GM21786 (cell line): ENCODE measurements around the gene RFTN1.
A peak's percentile ranks its signal among the peaks of the same experiment; 100 is the strongest.

Experiments
- ATAC-seq: cut with Tn5 transposase; IDR thresholded peaks from one replicate; pipeline ENCODE4 v1.9.1; 2021; ENCODE audit not compliant: unreplicated experiment

The RFTN1 gene

GRCh38 chr3:16412192-16412800 lies 101.2 kb downstream of the RFTN1 start:
- peak; percentile 38 for ATAC-seq

GRCh38 chr3:16411441-16411840 lies 102.1 kb downstream of the RFTN1 start:
- ATAC-seq: no peak

DNA sequence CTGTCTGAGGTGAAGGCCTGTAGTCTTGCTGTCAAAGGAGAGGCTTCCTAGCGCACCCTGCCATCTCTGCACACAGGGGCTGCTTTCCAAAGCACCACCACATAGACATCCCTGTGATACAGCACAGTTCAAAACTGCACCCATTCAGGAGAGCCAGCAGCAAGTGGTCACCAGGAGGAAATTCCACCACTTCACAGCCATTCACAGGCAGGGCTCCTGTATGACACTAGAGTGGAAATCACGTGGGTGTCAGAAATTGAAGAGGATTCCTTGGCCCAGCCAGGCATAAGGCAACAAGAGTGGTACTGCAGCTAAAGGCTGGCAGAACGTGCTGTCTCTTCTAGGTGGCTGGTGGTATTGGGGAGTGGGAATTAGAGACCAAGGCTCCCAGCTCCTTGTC lies 102.8 kb downstream of the RFTN1 start:
- ATAC-seq: no peak

DNA sequence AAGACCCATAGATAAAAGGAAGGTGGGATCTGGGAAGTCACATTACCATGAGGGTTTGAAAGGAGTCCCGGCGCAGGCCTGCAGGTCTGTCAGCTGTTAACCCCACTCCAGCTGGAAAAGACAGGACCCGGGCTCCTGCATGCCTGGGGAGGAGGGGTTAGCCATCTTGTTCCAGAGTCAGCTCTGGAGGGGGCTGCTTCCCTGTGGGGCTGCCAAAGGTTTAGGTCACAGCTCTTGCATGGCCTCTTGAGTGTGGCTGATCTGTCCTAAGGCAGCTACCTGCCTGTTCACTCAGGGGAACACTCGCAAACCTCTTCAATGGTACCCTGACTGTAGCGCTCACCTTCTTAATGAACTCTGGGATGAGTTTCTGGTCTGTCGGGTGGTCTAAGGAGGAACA lies 104.5 kb downstream of the RFTN1 start:
- ATAC-seq: no peak

DNA sequence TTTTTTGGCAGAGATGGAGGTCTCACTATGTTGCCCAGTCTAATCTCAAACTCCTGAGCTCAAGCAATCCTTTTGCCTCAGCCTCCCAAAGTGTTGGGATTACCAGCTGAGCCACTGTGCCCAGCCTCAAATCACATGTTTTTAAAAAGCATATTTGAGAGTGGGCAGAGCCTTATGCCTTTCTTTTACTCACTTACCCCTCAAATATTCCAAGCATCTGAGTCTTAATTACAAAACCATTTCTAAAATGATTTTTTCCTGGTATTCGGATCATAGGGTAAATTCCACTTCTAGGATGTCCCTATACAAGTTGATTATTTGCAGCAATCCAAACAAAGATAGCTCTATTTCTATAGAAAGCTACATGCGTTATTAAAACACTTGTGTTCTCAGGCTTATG lies 106.1 kb downstream of the RFTN1 start:
- ATAC-seq: no peak

DNA sequence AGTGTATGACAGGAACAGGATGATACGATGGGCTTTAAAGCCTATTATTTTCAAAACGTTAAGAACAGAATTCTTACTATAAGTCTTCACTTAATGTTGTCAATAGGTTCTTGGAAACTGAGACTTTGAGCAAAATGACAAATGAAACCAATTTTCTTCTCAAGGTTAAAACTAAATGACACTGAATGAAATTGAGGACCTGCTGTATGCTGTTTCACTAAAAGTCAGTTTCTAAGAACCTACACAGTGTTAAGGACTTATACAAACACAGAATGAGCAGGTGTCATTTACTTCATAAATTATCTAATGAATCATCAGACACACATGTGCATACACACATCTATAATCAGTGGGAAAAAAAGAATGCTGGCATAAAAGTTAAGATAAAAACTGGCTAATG lies 106.9 kb downstream of the RFTN1 start:
- ATAC-seq: peak; percentile 45

- no peak for ATAC-seq
Observed at GRCh38 chr3:16406166-16406565, 107.3 kb downstream of the RFTN1 start.

- no peak for ATAC-seq
Observed at GRCh38 chr3:16404349-16404895, 109.1 kb downstream of the RFTN1 start.

DNA sequence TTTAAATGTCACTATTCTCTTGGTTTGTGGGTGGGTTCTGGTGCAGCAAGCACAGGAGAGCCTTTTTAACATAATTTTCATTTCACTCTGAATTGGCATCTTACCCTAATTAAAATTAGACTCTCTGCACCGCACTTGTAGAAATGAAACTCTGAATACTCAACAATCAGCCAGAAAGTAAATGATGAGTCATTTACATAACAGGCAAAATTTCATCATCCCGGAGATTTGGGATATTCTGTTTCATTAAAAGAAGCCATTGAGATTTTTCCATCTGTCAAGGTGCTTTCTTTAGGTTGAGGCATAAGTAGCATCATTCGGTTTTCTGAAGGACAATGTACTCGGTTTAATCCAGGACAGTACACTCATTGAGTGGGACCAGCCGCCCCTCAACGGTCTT lies 111.0 kb downstream of the RFTN1 start:
- ATAC-seq: no peak

DNA sequence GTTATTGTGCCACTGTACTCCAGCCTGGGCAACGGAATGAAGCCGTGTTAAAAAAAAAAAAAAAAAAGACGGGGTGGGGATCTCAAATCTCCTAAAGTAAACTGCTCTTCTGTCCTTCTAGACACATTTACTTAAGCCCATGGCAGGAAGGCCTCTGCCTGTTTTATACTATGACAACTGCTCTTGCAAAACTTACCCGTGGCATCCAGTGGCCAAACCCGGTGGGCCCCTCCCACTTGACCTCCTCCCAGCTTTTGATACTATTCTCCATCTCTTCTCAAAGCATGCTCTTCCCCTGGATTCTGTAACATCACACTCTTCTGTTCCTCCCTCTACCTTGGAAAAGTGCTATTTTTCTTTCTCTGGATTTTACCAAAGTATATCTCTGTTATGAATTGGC lies 112.2 kb downstream of the RFTN1 start:
- no peak for ATAC-seq

DNA sequence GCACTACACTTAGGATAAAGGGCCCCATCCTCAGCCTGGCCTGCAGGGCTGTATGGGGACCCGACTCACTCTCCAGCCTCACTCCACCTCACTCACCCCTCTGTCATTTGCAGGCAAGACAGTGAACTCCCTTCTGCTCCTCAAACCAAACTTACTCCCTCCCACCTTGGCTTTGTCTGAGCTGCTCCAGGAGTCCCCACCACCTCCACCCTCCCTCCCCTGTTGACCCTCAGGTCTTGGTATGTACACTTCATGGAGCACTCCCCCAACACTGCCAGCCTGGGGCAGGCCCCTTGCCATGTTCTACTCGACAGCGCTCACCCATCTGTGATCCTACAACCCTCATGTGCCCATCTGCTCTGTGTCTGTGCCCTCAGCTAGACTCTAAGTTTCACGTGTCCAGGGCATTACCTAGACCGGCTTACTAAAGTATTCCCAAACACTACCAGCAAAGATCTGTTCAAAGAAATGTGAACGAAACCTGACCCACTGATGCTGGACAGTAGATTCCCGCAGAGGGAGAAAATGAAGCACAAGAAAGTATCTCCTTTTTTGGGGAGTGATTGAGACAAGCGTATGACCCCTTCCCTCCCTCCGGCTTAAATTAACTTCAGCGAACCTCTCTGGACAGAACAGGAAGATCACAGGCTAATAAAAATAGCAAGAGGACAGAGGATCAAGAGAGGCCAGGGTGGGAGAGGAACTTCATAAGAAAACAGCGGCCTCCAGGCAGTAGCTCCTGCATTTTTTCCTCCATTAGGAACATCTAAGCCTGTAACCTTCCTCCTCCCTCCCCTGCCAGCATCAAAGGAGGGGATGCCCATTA lies 113.2 kb downstream of the RFTN1 start:
- ATAC-seq: no peak

DNA sequence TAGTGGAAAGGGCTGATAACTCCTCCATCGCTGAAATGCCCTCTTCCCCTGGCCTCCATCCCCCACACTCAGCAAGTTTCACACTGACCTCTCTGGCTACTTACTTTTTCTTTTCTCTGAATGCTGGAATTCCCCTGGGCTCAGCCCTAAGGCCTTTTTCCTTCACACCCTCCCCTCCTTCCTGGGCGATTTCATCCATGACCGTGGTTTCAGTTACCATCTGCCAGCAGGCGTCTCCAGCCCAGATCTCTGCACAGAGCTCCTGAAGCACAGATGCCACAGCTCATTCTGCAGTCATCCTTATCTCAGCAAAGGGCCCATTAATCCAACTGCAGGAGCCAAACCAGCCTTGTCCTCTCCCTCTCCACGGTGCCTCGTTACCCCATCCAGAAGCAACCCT lies 114.0 kb downstream of the RFTN1 start:
- no peak for ATAC-seq

GRCh38 chr3:16398648-16399047 lies 114.9 kb downstream of the RFTN1 start:
- no peak for ATAC-seq

DNA sequence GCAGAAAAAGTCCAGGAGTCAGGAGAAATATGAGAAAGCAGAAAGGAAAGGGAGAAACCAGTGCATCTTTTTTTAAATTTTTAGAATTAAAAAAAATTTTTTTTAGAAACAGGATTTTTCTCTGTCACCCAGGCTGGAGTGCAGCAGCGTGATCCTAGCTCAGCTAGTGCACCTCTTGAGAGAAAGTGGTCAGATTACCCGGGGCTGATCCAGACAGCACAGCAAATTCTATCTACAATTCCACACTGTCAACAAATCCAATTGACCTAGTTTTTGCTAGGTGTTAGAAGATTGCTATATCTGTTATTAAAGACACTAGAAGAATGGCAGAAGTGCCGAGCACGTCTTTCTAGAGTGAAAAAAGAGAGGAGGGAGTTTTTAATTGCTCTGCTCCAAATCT lies 117.3 kb downstream of the RFTN1 start:
- ATAC-seq: no peak

- no peak for ATAC-seq
Observed at GRCh38 chr3:16395212-16395611, 118.3 kb downstream of the RFTN1 start.

- no peak for ATAC-seq
Observed at GRCh38 chr3:16394639-16395038, 118.9 kb downstream of the RFTN1 start.

- ATAC-seq: no peak
Observed at GRCh38 chr3:16392717-16393116, 120.8 kb downstream of the RFTN1 start.

DNA sequence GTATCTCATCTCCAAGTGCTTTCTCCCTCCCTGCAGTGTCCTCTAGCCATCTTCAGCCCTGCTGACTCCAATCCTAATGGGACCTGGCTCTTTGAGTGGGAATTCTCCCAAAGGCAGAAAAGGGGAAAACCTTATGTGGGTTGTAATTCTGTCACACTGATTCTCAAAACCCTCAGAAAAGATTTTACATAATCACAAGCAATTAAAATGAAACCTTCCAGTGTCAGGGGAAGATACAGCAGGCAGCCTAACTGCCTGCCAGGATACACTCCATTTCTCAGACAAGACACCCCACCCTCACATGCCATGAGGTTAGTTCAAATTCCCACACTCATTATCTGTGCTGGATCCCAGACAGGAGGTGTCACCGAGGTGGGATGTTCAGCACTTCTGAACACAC lies 121.4 kb downstream of the RFTN1 start:
- ATAC-seq: no peak

DNA sequence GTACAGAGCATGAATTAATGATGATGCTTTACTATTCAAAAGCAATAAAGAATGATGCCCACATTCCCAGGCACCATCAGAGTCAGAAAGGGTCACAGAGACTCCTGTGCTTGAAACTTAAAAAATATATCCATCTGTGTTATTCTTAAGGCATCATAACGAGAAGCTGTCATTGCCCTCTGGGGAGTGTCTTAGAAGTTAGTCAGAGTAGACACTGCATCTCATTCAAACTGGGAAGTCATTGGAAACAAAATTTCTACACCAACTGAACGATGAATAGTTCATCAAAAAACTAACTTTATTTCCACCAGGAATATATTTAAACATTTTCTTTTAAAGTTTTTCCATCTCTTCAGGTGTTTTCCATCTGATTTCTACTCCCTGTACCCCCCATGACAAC lies 122.9 kb downstream of the RFTN1 start:
- no peak for ATAC-seq

- ATAC-seq: no peak
Observed at GRCh38 chr3:16388850-16389441, 124.6 kb downstream of the RFTN1 start.

DNA sequence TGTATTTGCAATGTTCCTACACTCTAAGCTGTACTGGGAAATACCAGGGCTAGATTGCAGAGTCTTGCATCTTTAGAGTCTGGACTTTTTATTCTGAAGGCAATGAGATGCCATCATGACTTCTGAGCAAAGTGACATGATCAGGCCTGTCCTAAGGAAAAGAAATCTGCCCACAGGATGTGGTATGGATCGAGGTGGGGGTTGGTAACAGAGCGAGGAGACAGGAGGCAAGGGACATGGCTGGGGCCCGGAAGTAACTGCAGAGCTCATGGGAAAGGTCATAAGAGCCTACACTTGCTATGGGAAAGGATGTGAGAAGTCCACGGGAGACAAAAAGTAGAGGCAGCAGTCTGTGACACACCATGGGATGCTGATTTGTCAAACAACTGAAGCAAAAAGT lies 126.9 kb downstream of the RFTN1 start:
- no peak for ATAC-seq

DNA sequence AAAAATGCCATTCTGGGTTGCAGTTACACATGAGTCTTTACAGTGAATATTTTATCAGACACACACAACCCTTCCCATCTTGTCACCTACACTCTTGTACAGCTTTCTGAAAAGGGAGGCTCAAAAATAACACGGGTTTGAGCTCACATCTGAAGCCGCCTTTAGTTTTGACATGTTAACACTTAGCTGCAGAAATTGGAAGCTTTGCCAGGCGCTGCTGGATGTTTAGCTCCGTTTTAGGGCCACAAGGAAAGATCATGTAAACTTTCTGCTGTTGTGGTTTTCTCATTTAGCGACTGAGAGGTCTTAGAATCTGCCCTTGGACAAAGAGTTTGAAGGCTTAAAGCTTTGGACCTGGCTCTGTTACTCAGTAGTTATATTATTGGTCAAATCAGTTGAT lies 128.3 kb downstream of the RFTN1 start:
- no peak for ATAC-seq
